ENCODE measurements around the gene DESI1. TPM values are rescaled to one million over a fixed set of nuclear protein-coding genes. Genes with fewer than 3 reads are reported as not detected.
A peak's percentile ranks its signal among the peaks of the same experiment; 100 is the strongest.
"Not testable (repeated sequence)": the region's sequence is repeated elsewhere in the genome, so short reads cannot be mapped to it uniquely, and the experiment has no call there.

DESI1 gene
- total and polyA plus RNA-seq, 4 donors: 28.4 to 64.1 (median 46.3) TPM

GRCh38 chr22:41568811-41569210 lies 52.0 kb downstream of the DESI1 start:
- Histone ChIP-seq H3K27ac (ENCODE audit: low read depth, low read length) (peak overlapping the region; percentile 80), H3K27me3 (ENCODE audit: control insufficient read depth, insufficient read depth, low read length) (no peaks in the 10 kb centered on the region), H3K4me3 (ENCODE audit: low read depth, low read length) (no peak overlapping the region), H3K9me3 (ENCODE audit: control insufficient read depth, insufficient read depth, low read length) (no peaks in the 10 kb centered on the region), H3K4me1 (ENCODE audit: control insufficient read depth, insufficient read depth, low read length) (peaks cover 38% of the 10 kb centered on the region), H3K36me3 (ENCODE audit: control insufficient read depth, insufficient read depth, low read length) (peaks cover 30% of the 10 kb centered on the region)
- WGBS (ENCODE audit: insufficient coverage): 14% methylated on average over 7 of the region's 7 CpGs
- DNase-seq (ENCODE audit: low read depth in 4 of 6, low spot score in 6 of 6): peak in 3 of 6 donors; percentile 52 to 82 (median 78)

DNA sequence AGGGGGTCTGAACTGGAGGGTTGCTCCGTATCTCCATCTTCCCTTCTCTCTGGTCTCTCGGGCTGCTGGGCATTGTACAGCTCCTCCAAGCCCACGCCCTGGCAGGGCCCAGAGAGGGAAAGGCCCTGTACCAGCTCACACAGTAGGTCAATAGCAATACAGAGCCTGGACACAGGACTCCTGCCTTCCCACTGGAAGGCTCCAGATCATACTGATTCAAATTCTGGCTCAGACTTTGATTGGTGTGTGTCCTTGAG lies 53.4 kb downstream of the DESI1 start:
- DNase-seq (ENCODE audit: low read depth in 4 of 6, low spot score in 6 of 6): no peak
- Histone ChIP-seq H3K27me3 (ENCODE audit: control insufficient read depth, insufficient read depth, low read length) (no peaks in the 10 kb centered on the region), H3K4me3 (ENCODE audit: low read depth, low read length) (no peak overlapping the region), H3K4me1 (ENCODE audit: control insufficient read depth, insufficient read depth, low read length) (peaks cover 49% of the 10 kb centered on the region), H3K36me3 (ENCODE audit: control insufficient read depth, insufficient read depth, low read length) (peaks cover 19% of the 10 kb centered on the region), H3K27ac (ENCODE audit: low read depth, low read length) (no peak overlapping the region), H3K9me3 (ENCODE audit: control insufficient read depth, insufficient read depth, low read length) (no peaks in the 10 kb centered on the region)
- 67% methylated on average over 3 of the region's 3 CpGs for WGBS (ENCODE audit: insufficient coverage)

- WGBS (ENCODE audit: insufficient coverage): 48% methylated on average over 5 of the region's 8 CpGs
- no peak for DNase-seq (ENCODE audit: low read depth in 4 of 6, low spot score in 6 of 6)
Observed at GRCh38 chr22:41565403-41566054, 55.3 kb downstream of the DESI1 start.

DNA sequence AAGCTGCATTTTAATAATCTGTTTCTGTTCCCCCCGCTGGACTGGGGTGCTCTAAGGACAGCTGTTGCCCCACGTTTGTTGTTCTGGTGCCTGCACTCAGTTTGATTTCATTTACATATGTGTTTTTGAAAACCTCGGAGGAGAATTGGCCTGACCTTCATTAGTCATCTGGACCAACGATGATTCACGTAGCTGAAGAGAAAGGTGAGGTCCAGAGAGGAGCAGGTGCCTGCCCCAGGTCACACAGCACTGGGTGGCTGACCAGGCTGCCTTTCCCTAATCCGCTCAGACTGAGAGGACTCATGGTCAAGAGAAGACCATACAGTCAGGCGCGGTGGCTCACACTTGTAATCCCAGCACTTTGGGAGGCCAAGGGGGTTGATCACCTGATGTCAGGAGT lies 56.3 kb downstream of the DESI1 start:
- no peaks in the 10 kb centered on the region for H3K27me3 ChIP-seq (ENCODE audit: control insufficient read depth, insufficient read depth, low read length)
- no peak for DNase-seq (ENCODE audit: low read depth in 4 of 6, low spot score in 6 of 6)
- 85% methylated on average over 8 of the region's 8 CpGs for WGBS (ENCODE audit: insufficient coverage)
- H3K4me3 ChIP-seq (ENCODE audit: low read depth, low read length): no peak overlapping the region
- no peak overlapping the region for H3K27ac ChIP-seq (ENCODE audit: low read depth, low read length)
- peaks cover 10% of the 10 kb centered on the region for H3K36me3 ChIP-seq (ENCODE audit: control insufficient read depth, insufficient read depth, low read length)
- H3K4me1 ChIP-seq (ENCODE audit: control insufficient read depth, insufficient read depth, low read length): peaks cover 72% of the 10 kb centered on the region
- no peaks in the 10 kb centered on the region for H3K9me3 ChIP-seq (ENCODE audit: control insufficient read depth, insufficient read depth, low read length)

More at GRCh38 chr22:41565403-41566054, 55.3 kb downstream of the DESI1 start:
- Histone ChIP-seq H3K36me3 (ENCODE audit: control insufficient read depth, insufficient read depth, low read length) (peaks cover 10% of the 10 kb centered on the region), H3K9me3 (ENCODE audit: control insufficient read depth, insufficient read depth, low read length) (no peaks in the 10 kb centered on the region), H3K4me3 (ENCODE audit: low read depth, low read length) (no peak overlapping the region), H3K4me1 (ENCODE audit: control insufficient read depth, insufficient read depth, low read length) (peaks cover 68% of the 10 kb centered on the region), H3K27ac (ENCODE audit: low read depth, low read length) (no peak overlapping the region), H3K27me3 (ENCODE audit: control insufficient read depth, insufficient read depth, low read length) (no peaks in the 10 kb centered on the region)

- H3K4me1 ChIP-seq (ENCODE audit: control insufficient read depth, insufficient read depth, low read length): peaks cover 65% of the 10 kb centered on the region
- WGBS (ENCODE audit: insufficient coverage): 76% methylated on average over 4 of the region's 10 CpGs
Observed at GRCh38 chr22:41563051-41563711, 57.7 kb downstream of the DESI1 start.

GRCh38 chr22:41562461-41562860 lies 58.4 kb downstream of the DESI1 start:
- Histone ChIP-seq H3K9me3 (ENCODE audit: control insufficient read depth, insufficient read depth, low read length) (no peaks in the 10 kb centered on the region), H3K36me3 (ENCODE audit: control insufficient read depth, insufficient read depth, low read length) (peaks cover 7% of the 10 kb centered on the region), H3K27me3 (ENCODE audit: control insufficient read depth, insufficient read depth, low read length) (no peaks in the 10 kb centered on the region), H3K27ac (ENCODE audit: low read depth, low read length) (no peak overlapping the region), H3K4me3 (ENCODE audit: low read depth, low read length) (peak overlapping the region; percentile 45), H3K4me1 (ENCODE audit: control insufficient read depth, insufficient read depth, low read length) (peaks cover 65% of the 10 kb centered on the region)
- DNase-seq (ENCODE audit: low read depth in 4 of 6, low spot score in 6 of 6): no peak
- WGBS (ENCODE audit: insufficient coverage): 61% methylated on average over 4 of the region's 4 CpGs

More at GRCh38 chr22:41563051-41563711, 57.7 kb downstream of the DESI1 start:
- Histone ChIP-seq H3K4me3 (ENCODE audit: low read depth, low read length) (peak overlapping the region; percentile 45), H3K27ac (ENCODE audit: low read depth, low read length) (no peak overlapping the region), H3K36me3 (ENCODE audit: control insufficient read depth, insufficient read depth, low read length) (peaks cover 7% of the 10 kb centered on the region), H3K27me3 (ENCODE audit: control insufficient read depth, insufficient read depth, low read length) (no peaks in the 10 kb centered on the region), H3K9me3 (ENCODE audit: control insufficient read depth, insufficient read depth, low read length) (no peaks in the 10 kb centered on the region)
- DNase-seq (ENCODE audit: low read depth in 4 of 6, low spot score in 6 of 6): no peak

DNA sequence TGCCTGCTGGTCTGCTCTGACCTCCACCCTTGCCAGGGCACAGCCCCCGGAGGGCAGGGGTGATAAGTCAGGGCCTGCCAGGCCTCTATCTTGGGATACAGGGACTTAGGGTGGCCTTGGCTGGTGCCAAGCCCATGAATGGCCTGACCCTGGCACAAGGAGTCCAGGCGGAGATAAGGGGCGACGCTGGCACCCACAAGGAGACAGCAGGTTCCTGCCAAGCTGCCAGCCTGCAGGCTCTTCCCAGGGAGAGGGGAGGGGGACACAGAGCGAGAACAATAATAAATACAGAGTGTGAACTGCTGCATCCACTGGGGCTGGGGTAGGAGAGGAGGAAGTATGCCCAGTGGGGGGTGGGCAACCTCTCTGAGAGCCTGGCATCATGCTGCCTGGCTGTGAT lies 59.1 kb downstream of the DESI1 start:
- H3K4me3 ChIP-seq (ENCODE audit: low read depth, low read length): peak overlapping the region; percentile 45
- no peaks in the 10 kb centered on the region for H3K9me3 ChIP-seq (ENCODE audit: control insufficient read depth, insufficient read depth, low read length)
- WGBS (ENCODE audit: insufficient coverage): 17% methylated on average over 5 of the region's 5 CpGs
- no peaks in the 10 kb centered on the region for H3K27me3 ChIP-seq (ENCODE audit: control insufficient read depth, insufficient read depth, low read length)
- peak in 2 of 6 donors; percentile 69 to 70 for DNase-seq (ENCODE audit: low read depth in 4 of 6, low spot score in 6 of 6)
- H3K27ac ChIP-seq (ENCODE audit: low read depth, low read length): peak overlapping the region; percentile 85
- peaks cover 69% of the 10 kb centered on the region for H3K4me1 ChIP-seq (ENCODE audit: control insufficient read depth, insufficient read depth, low read length)
- H3K36me3 ChIP-seq (ENCODE audit: control insufficient read depth, insufficient read depth, low read length): peaks cover 7% of the 10 kb centered on the region

DNA sequence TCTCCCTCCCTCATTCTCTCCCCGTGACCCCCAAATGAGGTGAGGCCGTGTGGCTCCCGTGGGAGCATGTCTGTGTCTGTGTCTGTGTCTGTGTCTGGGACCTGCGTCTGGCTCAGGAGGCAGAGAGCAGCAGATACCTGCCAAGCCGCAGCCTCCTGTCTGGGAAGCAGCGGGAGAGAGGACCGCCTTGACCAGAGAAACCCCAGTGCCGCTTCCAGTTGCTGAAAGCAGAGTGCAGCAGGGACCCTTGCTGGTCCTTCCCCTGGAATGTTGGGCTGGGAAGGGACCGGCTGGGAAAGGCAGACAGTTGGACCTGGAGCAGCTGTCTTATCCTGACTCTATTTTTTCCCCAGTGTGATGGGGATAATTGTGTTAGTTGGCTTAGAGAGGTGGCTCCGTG lies 59.5 kb downstream of the DESI1 start:
- H3K9me3 ChIP-seq (ENCODE audit: control insufficient read depth, insufficient read depth, low read length): no peaks in the 10 kb centered on the region
- no peak for DNase-seq (ENCODE audit: low read depth in 4 of 6, low spot score in 6 of 6)
- H3K36me3 ChIP-seq (ENCODE audit: control insufficient read depth, insufficient read depth, low read length): peaks cover 7% of the 10 kb centered on the region
- H3K4me1 ChIP-seq (ENCODE audit: control insufficient read depth, insufficient read depth, low read length): peaks cover 73% of the 10 kb centered on the region
- H3K27ac ChIP-seq (ENCODE audit: low read depth, low read length): peak overlapping the region; percentile 85
- H3K27me3 ChIP-seq (ENCODE audit: control insufficient read depth, insufficient read depth, low read length): no peaks in the 10 kb centered on the region
- 9% methylated on average over 8 of the region's 10 CpGs for WGBS (ENCODE audit: insufficient coverage)
- peak overlapping the region; percentile 45 for H3K4me3 ChIP-seq (ENCODE audit: low read depth, low read length)

- H3K4me1 ChIP-seq (ENCODE audit: control insufficient read depth, insufficient read depth, low read length): peaks cover 76% of the 10 kb centered on the region
- H3K27ac ChIP-seq (ENCODE audit: low read depth, low read length): no peak overlapping the region
- WGBS (ENCODE audit: insufficient coverage): 17% methylated on average over 1 of the region's 6 CpGs
- peaks cover 7% of the 10 kb centered on the region for H3K36me3 ChIP-seq (ENCODE audit: control insufficient read depth, insufficient read depth, low read length)
- H3K9me3 ChIP-seq (ENCODE audit: control insufficient read depth, insufficient read depth, low read length): no peaks in the 10 kb centered on the region
- no peaks in the 10 kb centered on the region for H3K27me3 ChIP-seq (ENCODE audit: control insufficient read depth, insufficient read depth, low read length)
- no peak for DNase-seq (ENCODE audit: low read depth in 4 of 6, low spot score in 6 of 6)
- H3K4me3 ChIP-seq (ENCODE audit: low read depth, low read length): peak overlapping the region; percentile 45
Observed at GRCh38 chr22:41560095-41560471, 60.8 kb downstream of the DESI1 start.

DNA sequence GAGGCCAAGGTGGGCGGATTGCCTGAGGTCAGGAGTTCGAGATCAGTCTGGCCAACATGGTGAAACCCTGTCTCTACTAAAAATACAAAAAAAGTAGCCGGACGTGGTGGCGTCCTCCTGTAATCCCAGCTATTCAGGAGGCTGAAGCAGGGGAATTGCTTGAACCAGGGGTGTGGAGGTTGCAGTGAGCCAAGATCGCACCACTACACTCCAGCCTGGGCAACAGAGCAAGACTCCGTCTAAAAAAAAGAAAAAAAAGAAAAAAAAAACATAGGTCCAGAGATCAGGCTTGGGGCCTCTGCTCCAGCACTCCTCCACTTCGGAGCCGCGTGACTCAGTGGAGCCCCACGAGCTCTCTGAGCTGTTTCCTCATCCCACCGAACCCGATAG lies 62.6 kb downstream of the DESI1 start:
- 90% methylated on average over 6 of the region's 13 CpGs for WGBS (ENCODE audit: insufficient coverage)
- H3K27ac ChIP-seq (ENCODE audit: low read depth, low read length); H3K4me3 ChIP-seq (ENCODE audit: low read depth, low read length); DNase-seq (ENCODE audit: low read depth in 4 of 6, low spot score in 6 of 6); H3K36me3 ChIP-seq (ENCODE audit: control insufficient read depth, insufficient read depth, low read length); H3K27me3 ChIP-seq (ENCODE audit: control insufficient read depth, insufficient read depth, low read length); H3K9me3 ChIP-seq (ENCODE audit: control insufficient read depth, insufficient read depth, low read length): not testable (repeated sequence)
- peaks cover 76% of the 10 kb centered on the region for H3K4me1 ChIP-seq (ENCODE audit: control insufficient read depth, insufficient read depth, low read length)
